Measurements from ENCODE around the gene GTF2F2.

Gene GTF2F2

DNA sequence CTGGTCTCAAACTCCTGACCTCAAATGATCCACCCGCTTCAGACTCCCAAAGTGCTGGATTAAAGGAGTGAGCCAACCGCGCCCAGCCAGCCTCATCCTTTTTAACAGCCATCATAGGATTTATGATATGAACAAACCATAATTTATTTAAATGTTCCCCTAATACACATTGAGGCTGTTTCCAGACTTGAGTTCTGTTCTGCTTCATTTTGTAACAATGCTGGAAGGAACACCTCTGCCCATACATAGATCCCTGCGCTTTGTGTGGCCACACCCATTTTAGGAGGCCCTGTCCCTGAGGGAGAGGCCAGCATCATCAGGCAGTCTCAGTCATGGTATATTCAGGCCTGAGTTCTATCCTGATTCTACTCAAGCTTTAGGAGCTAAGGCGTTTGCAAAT, 184.8 kb downstream of the GTF2F2 start:
- no peak for TF ChIP-seq CTCF (IDR thresholded peaks at IDR 0.05; ENCODE audit: low read depth, low read length)
- no peak overlapping the region for H3K4me3 ChIP-seq (ENCODE audit: low read depth, low read length)
- H3K9me3 ChIP-seq: no peaks in the 10 kb centered on the region; the same call in 1 of the 2 replicates
- H3K36me3 ChIP-seq: no peaks in the 10 kb centered on the region
- H3K4me1 ChIP-seq: peaks cover 4% of the 10 kb centered on the region; the same call in 1 of the 2 replicates
- DNase-seq: no peak
- H3K27me3 ChIP-seq: peaks cover 2% of the 10 kb centered on the region; the same call in 1 of the 2 replicates

GRCh38 chr13:45306966-45307365, 186.7 kb downstream of the GTF2F2 start:
- Histone ChIP-seq H3K27me3 (no peaks in the 10 kb centered on the region), H3K36me3 (no peaks in the 10 kb centered on the region), H3K4me1 (peaks cover 4% of the 10 kb centered on the region; the same call in 1 of the 2 replicates), H3K4me3 (ENCODE audit: low read depth, low read length) (no peak overlapping the region), H3K9me3 (no peaks in the 10 kb centered on the region)
- TF ChIP-seq CTCF (IDR thresholded peaks at IDR 0.05; ENCODE audit: low read depth, low read length): no peak
- no peak for DNase-seq

GRCh38 chr13:45310341-45311131, 190.2 kb downstream of the GTF2F2 start:
- Histone ChIP-seq H3K4me1 (peaks cover 4% of the 10 kb centered on the region; the same call in 1 of the 2 replicates), H3K36me3 (no peaks in the 10 kb centered on the region), H3K9me3 (no peaks in the 10 kb centered on the region), H3K4me3 (ENCODE audit: low read depth, low read length) (peak overlapping the region; percentile 68), H3K27me3 (no peaks in the 10 kb centered on the region)
- TF ChIP-seq CTCF (IDR thresholded peaks at IDR 0.05; ENCODE audit: low read depth, low read length): no peak
- no peak for DNase-seq

GRCh38 chr13:45314822-45315221, 194.5 kb downstream of the GTF2F2 start:
- Histone ChIP-seq H3K9me3 (no peaks in the 10 kb centered on the region), H3K4me3 (ENCODE audit: low read depth, low read length) (no peak overlapping the region), H3K27me3 (no peaks in the 10 kb centered on the region), H3K4me1 (no peaks in the 10 kb centered on the region), H3K36me3 (no peaks in the 10 kb centered on the region)
- no peak for DNase-seq
- TF ChIP-seq CTCF (IDR thresholded peaks at IDR 0.05; ENCODE audit: low read depth, low read length): no peak

DNA sequence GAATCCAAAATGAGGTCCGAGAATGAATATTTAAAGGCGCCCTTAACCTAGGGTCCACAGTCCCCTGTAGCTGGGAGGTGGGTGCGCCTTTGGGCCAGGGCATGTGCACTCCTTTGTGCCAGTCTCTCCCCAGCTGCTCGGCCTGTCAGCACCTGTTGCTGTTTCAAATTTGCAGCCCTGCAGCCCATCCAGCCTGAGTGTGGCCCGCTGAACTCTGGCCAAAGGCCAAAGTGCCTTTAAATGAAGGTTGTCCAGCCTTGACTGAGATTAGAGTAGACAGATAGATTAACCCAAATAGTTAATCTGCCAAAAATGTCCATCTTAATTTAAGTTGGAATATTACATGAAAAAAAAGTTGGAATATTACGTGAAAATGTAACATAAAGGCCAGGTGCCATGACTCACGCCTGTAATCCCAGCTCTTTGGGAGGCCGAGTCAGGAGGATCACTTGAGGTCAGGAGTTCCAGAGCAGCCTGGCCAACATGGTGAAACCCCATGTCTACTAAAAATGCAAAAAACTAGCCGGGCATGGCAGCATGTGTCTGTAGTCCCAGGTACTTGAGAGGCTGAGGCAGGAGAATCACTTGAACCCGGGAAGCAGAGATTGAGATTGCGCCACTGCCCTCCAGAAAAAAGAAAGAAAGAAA, 195.3 kb downstream of the GTF2F2 start:
- Histone ChIP-seq H3K4me1 (no peaks in the 10 kb centered on the region), H3K9me3 (no peaks in the 10 kb centered on the region), H3K4me3 (ENCODE audit: low read depth, low read length) (no peak overlapping the region), H3K36me3 (no peaks in the 10 kb centered on the region), H3K27me3 (no peaks in the 10 kb centered on the region)
- no peak for TF ChIP-seq CTCF (IDR thresholded peaks at IDR 0.05; ENCODE audit: low read depth, low read length)
- DNase-seq: no peak

DNA sequence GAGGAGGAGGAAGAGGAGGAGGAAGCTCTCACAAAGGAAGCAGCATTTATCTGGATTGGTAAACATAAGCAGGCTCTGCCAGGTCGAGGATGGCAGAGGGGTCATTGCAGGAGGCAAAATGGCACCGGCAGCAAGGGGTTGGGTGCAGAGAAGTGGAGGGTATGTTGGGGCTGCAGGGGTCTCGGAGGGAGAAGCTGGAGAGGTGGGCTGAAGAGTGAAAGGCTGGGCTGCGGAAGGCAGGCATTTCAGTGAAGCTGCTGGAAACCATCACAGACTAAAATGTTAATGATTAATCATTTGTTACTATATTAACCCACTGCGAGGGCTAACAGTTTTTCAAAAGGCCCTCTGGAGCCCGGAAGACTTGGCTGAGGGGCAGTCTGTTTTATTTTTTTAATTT, 196.0 kb downstream of the GTF2F2 start:
- no peaks in the 10 kb centered on the region for H3K4me1 ChIP-seq
- no peak for DNase-seq
- H3K4me3 ChIP-seq (ENCODE audit: low read depth, low read length): no peak overlapping the region

More for the DNA sequence above, 196.0 kb downstream of the GTF2F2 start:
- Histone ChIP-seq H3K27me3 (no peaks in the 10 kb centered on the region), H3K36me3 (no peaks in the 10 kb centered on the region), H3K9me3 (no peaks in the 10 kb centered on the region)
- no peak for TF ChIP-seq CTCF (IDR thresholded peaks at IDR 0.05; ENCODE audit: low read depth, low read length)

Data from BE2C (cell line).